ENCODE results near the gene EYA3.

The EYA3 gene

DNA sequence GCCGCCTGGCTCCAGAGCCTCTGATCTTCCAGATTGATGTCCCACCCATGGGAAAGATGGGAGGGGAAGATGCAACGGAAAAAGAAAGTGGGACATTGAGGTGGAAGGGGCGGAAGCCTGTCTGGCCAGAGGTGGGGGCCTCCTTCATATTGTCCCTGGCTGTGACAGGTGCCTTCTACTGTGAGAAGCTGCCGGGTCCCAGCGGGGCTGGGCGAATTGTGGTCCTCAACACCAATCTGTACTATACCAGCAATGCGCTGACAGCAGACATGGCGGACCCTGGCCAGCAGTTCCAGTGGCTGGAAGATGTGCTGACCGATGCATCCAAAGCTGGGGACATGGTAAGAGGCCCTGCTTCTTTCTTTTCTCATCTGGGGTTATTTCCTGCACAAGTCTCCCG is 134.2 kb downstream of the EYA3 start:
- no peak for ATAC-seq
- no peak for TF ChIP-seq ARNTL (CRISPR knock-in tag; IDR thresholded peaks at IDR 0.05; ENCODE audit: borderline replicate concordance, low read depth)
- TF ChIP-seq PATZ1 (CRISPR knock-in tag; IDR thresholded peaks at IDR 0.05; ENCODE audit: borderline replicate concordance), result no peak
- no peak for TF ChIP-seq ZFP30 (CRISPR knock-in tag; IDR thresholded peaks at IDR 0.05)
- no peak for TF ChIP-seq ESRRG (CRISPR knock-in tag; IDR thresholded peaks at IDR 0.05)
- no peak for TF ChIP-seq RARB (CRISPR knock-in tag; IDR thresholded peaks at IDR 0.05)
- no peak for TF ChIP-seq BACH2 (CRISPR knock-in tag; IDR thresholded peaks at IDR 0.05; ENCODE audit: borderline replicate concordance)
- no peak for TF ChIP-seq CSRNP3 (CRISPR knock-in tag; IDR thresholded peaks at IDR 0.05)
- no peak for TF ChIP-seq POU6F1 (CRISPR knock-in tag; IDR thresholded peaks at IDR 0.05; ENCODE audit: borderline replicate concordance, low read depth)
- TF ChIP-seq, protein P1, sequence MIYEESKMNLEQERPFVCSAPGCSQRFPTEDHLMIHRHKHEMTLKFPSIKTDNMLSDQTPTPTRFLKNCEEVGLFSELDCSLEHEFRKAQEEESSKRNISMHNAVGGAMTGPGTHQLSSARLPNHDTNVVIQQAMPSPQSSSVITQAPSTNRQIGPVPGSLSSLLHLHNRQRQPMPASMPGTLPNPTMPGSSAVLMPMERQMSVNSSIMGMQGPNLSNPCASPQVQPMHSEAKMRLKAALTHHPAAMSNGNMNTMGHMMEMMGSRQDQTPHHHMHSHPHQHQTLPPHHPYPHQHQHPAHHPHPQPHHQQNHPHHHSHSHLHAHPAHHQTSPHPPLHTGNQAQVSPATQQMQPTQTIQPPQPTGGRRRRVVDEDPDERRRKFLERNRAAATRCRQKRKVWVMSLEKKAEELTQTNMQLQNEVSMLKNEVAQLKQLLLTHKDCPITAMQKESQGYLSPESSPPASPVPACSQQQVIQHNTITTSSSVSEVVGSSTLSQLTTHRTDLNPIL (CRISPR knock-in tag; IDR thresholded peaks at IDR 0.05; ENCODE audit: low read depth), result no peak

- no peak for ATAC-seq
- no peak for TF ChIP-seq ARNTL (CRISPR knock-in tag; IDR thresholded peaks at IDR 0.05; ENCODE audit: borderline replicate concordance, low read depth)
- TF ChIP-seq ZNF565 (CRISPR knock-in tag; conservative IDR thresholded peaks at IDR 0.05; ENCODE audit: low read depth), result no peak
- no peak for TF ChIP-seq ZFP3 (CRISPR knock-in tag; IDR thresholded peaks at IDR 0.05)
- TF ChIP-seq ZNF70 (CRISPR knock-in tag; IDR thresholded peaks at IDR 0.05), result no peak
- no peak for TF ChIP-seq SNAI2 (CRISPR knock-in tag; IDR thresholded peaks at IDR 0.05)
- TF ChIP-seq CSDC2 (CRISPR knock-in tag; IDR thresholded peaks at IDR 0.05), result no peak
- TF ChIP-seq ZFP30 (CRISPR knock-in tag; IDR thresholded peaks at IDR 0.05), result no peak
Observed at GRCh38 chr1:27952147-27952546, 136.3 kb downstream of the EYA3 start.

DNA sequence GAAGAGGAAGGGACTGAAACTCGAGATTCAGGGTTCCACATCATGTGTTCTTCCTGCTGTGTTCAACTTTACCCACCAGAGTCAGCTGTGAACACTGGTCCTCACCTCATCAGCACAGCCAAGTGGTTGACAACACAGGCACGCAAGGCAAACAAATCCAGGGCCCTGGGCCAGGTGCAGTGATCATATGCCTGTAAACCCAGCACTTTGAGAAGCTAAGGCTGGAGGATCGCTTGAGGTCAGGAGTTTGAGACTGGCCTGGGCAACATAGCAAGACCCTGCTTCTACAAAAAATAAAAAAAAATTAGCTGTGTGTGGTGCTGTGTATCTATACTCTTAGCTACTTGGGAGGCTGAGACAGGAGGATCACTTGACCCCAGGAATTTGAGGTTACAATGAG is 137.0 kb downstream of the EYA3 start:
- ATAC-seq, result no peak
- no peak for TF ChIP-seq ZFP3 (CRISPR knock-in tag; IDR thresholded peaks at IDR 0.05)
- TF ChIP-seq ZNF565 (CRISPR knock-in tag; conservative IDR thresholded peaks at IDR 0.05; ENCODE audit: low read depth), result no peak
- TF ChIP-seq RARB (CRISPR knock-in tag; IDR thresholded peaks at IDR 0.05), result no peak
- no peak for TF ChIP-seq ISL1 (CRISPR knock-in tag; IDR thresholded peaks at IDR 0.05)
- no peak for TF ChIP-seq CSDC2 (CRISPR knock-in tag; IDR thresholded peaks at IDR 0.05)
- no peak for TF ChIP-seq ESRRG (CRISPR knock-in tag; IDR thresholded peaks at IDR 0.05)
- no peak for TF ChIP-seq TOX (CRISPR knock-in tag; IDR thresholded peaks at IDR 0.05; ENCODE audit: borderline replicate concordance)
- no peak for TF ChIP-seq TCF4 (CRISPR knock-in tag; IDR thresholded peaks at IDR 0.05; ENCODE audit: borderline replicate concordance)
- no peak for TF ChIP-seq OSR1 (CRISPR knock-in tag; IDR thresholded peaks at IDR 0.05)

GRCh38 chr1:27949027-27949426 is 139.4 kb downstream of the EYA3 start:
- ATAC-seq, result no peak
- TF ChIP-seq ZC3H10 (CRISPR knock-in tag; IDR thresholded peaks at IDR 0.05) (no peak), ZNF565 (CRISPR knock-in tag; conservative IDR thresholded peaks at IDR 0.05; ENCODE audit: low read depth) (no peak), ESRRG (CRISPR knock-in tag; IDR thresholded peaks at IDR 0.05) (no peak), PATZ1 (CRISPR knock-in tag; IDR thresholded peaks at IDR 0.05; ENCODE audit: borderline replicate concordance) (no peak)
- TF ChIP-seq, protein P1 (CRISPR knock-in tag; IDR thresholded peaks at IDR 0.05; ENCODE audit: low read depth), result no peak

Measured in SK-N-SH treated with all-trans-retinoic acid at 6 μM for 48 hours (cell line).